K562 (cell line): Measurements from ENCODE around the gene CEP170. TPM values are rescaled to one million over a fixed set of nuclear protein-coding genes. Genes with fewer than 3 reads are reported as not detected.

ENCODE experiments used
- CCAR2 ChIP-seq: fragments of 200-400 bp; formaldehyde crosslinking; IDR thresholded peaks from 2 replicates; pipeline ENCODE4 v1.6.1; 2017; ENCODE audit warnings: mild to moderate bottlenecking, low read depth, low read length
- CHD2 ChIP-seq: IDR thresholded peaks from 2 replicates; pipeline ENCODE4 v1.6.1; 2011; ENCODE audit warnings: low read depth, low read length
- CHD7 ChIP-seq: fragments of 200-600 bp; sonication (generic); IDR thresholded peaks from one replicate; pipeline ENCODE4 v1.6.1; 2012; ENCODE audit warnings: mild to moderate bottlenecking, low read depth, low read length, inconsistent platforms
- CXXC5 ChIP-seq: fragments of 250-450 bp; sonication (Bioruptor Pico); IDR thresholded peaks from 2 replicates; pipeline ENCODE4 v1.8.0; 2022; ENCODE audit warnings: inconsistent platforms, mild to moderate bottlenecking, moderate library complexity
- HDAC8 ChIP-seq: fragments of 450-650 bp; IDR thresholded peaks from 2 replicates; pipeline ENCODE4 v1.6.1; 2016; ENCODE audit warnings: mild to moderate bottlenecking, missing genetic modification characterization, moderate library complexity, missing compliant biosample characterization
- IFI16 ChIP-seq: fragments of 250-450 bp; sonication (Bioruptor Pico); IDR thresholded peaks from 2 replicates; pipeline ENCODE4 v2.1.2; 2022; ENCODE audit warnings: mild to moderate bottlenecking, inconsistent platforms
- KHSRP ChIP-seq: fragments of 450-650 bp; IDR thresholded peaks from 2 replicates; pipeline ENCODE4 v1.6.1; 2017
- MECOM ChIP-seq: fragments of 250-450 bp; sonication (Bioruptor Pico); IDR thresholded peaks from 2 replicates; pipeline ENCODE4 v1.8.0; 2022; ENCODE audit warnings: inconsistent platforms
- MED1 ChIP-seq: sonication (generic); formaldehyde crosslinking; IDR thresholded peaks from 2 replicates; pipeline ENCODE4 v1.8.1; 2023; ENCODE audit warnings: missing genetic modification reagents, borderline replicate concordance
- PCBP1 ChIP-seq: fragments of 200-400 bp; formaldehyde crosslinking; IDR thresholded peaks from 2 replicates; pipeline ENCODE4 v1.6.1; 2018; ENCODE audit warnings: mild to moderate bottlenecking, low read depth, low read length; ENCODE audit not compliant: poor library complexity, severe bottlenecking
- PCBP2 ChIP-seq: fragments of 200-400 bp; formaldehyde crosslinking; IDR thresholded peaks from 2 replicates; pipeline ENCODE4 v1.6.1; 2018; ENCODE audit warnings: low read length, low read depth, mild to moderate bottlenecking, moderate library complexity; ENCODE audit not compliant: poor library complexity, severe bottlenecking
- SMAD1 ChIP-seq: fragments of 150-350 bp; IDR thresholded peaks from 2 replicates; pipeline ENCODE4 v1.6.1; 2014; ENCODE audit warnings: low read length, low read depth; ENCODE audit not compliant: partially characterized antibody
- TRIM28 ChIP-seq: fragments of 450-650 bp; IDR thresholded peaks from 2 replicates; pipeline ENCODE4 v1.6.1; 2017
- ZNF316 ChIP-seq: fragments of 450-650 bp; IDR thresholded peaks from 2 replicates; pipeline ENCODE4 v1.6.1; 2016
- ZNF589 ChIP-seq: fragments of 200-800 bp; sonication (Bioruptor generic); IDR thresholded peaks from 2 replicates; pipeline ENCODE4 v1.6.1; 2016; ENCODE audit warnings: low read depth, missing genetic modification characterization, missing compliant biosample characterization
- ZNF695 ChIP-seq: fragments of 450-650 bp; formaldehyde crosslinking; IDR thresholded peaks from 2 replicates; pipeline ENCODE4 v1.4.0; 2020; ENCODE audit warnings: mild to moderate bottlenecking, moderate library complexity
- polyA plus RNA-seq, 8 experiments: library from polyadenylated mRNA; depleted of rRNA in 4 of 8; stranded (reverse) in 5 of 8; unstranded in 3 of 8; fragments of >200 nt; fragmentation: Nextera tagmentation in 2 of 8; fragmentation: Illumina TruSeq in 1 of 8; extraction: Ambion mirVana in 2 of 8; extraction: Trizol in 1 of 8; gene quantifications; 2 replicates each; pipeline versions ENCODE4 v1.2.1 to v1.2.3, GENCODE V29; 2011 to 2014; ENCODE audit warnings: inconsistent platforms in 1 of 8, missing spikeins in 1 of 8
- total RNA-seq, 7 experiments: library from RNA; depleted of rRNA in 6 of 7; stranded (reverse); fragments of >200 nt in 6 of 7; fragmentation: Illumina TruSeq in 2 of 7; extraction: Trizol in 2 of 7; gene quantifications; 2 replicates each; pipeline versions ENCODE4 v1.2.1 to v1.2.3, GENCODE V29; 2011 to 2021; ENCODE audit warnings: low replicate concordance in 1 of 7
- TF ChIP-seq, protein P1 (sequence below): fragments of 450-650 bp; conservative IDR thresholded peaks from 2 replicates; pipeline ENCODE4 v1.6.1; 2016; ENCODE audit warnings: missing genetic modification characterization, low read depth, mild to moderate bottlenecking, control low read depth, missing compliant biosample characterization

The CEP170 gene
- total and polyA plus RNA-seq, 9 of the 15 experiments (the other 6 are each of a cell fraction or from before 2014, with no cell fraction given): 22.6 to 110 (median 68.5) TPM

GRCh38 chr1:243255791-243256512, 871 bp upstream of the CEP170 start, which contains the start of gene SDCCAG8 (continued):
- TF ChIP-seq, protein P1, sequence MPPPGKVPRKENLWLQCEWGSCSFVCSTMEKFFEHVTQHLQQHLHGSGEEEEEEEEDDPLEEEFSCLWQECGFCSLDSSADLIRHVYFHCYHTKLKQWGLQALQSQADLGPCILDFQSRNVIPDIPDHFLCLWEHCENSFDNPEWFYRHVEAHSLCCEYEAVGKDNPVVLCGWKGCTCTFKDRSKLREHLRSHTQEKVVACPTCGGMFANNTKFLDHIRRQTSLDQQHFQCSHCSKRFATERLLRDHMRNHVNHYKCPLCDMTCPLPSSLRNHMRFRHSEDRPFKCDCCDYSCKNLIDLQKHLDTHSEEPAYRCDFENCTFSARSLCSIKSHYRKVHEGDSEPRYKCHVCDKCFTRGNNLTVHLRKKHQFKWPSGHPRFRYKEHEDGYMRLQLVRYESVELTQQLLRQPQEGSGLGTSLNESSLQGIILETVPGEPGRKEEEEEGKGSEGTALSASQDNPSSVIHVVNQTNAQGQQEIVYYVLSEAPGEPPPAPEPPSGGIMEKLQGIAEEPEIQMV (tag): no peak
- TF ChIP-seq CXXC5: peak; percentile 82
- no peak for TF ChIP-seq PCBP1
- TF ChIP-seq CHD7: peak; percentile 10
- TF ChIP-seq CCAR2: no peak
- peak; percentile 96 for TF ChIP-seq ZNF316
- TF ChIP-seq ZNF695 (CRISPR knock-in tag): no peak
- TF ChIP-seq HDAC8 (tag): peak; percentile 62; the same call in 1 of the 2 replicates
- TF ChIP-seq TRIM28: peak; percentile 15; the same call in 1 of the 2 replicates
- TF ChIP-seq IFI16: no peak
- TF ChIP-seq PCBP2: no peak
- no peak for TF ChIP-seq MECOM (CRISPR knock-in tag)
- no peak for TF ChIP-seq SMAD1
- TF ChIP-seq CHD2: peak; percentile 63
- TF ChIP-seq KHSRP: no peak
- TF ChIP-seq MED1 (CRISPR knock-in tag): no peak
- TF ChIP-seq ZNF589 (CRISPR knock-in tag): no peak
